HCT116 (cell line): ENCODE measurements around the gene DHX15. TPM values are rescaled to one million over a fixed set of nuclear protein-coding genes. Genes with fewer than 3 reads are reported as not detected.

Source experiments
- ATAC-seq: fragments of 200-7000 bp; cut with Tn5 transposase; 2 replicates; pipeline ENCODE4 v1.9.1; 2020; ENCODE audit warnings: mild to moderate bottlenecking, moderate library complexity
- BruUV-seq: library from RNA; stranded (reverse); fragments of 400-500 nt; replicated peaks from 2 replicates; lab custom pipeline; 2021; lab: Mats Ljungman, UMichigan
- CTCF ChIA-PET: fragments of 300-600 bp; sonication (Branson Sonifier 250); formaldehyde crosslinking; loops from one replicate; lab custom pipeline; 2021; ENCODE audit warnings: antibody characterized with exemption; lab: Charles Lee
- POLR2A ChIA-PET: fragments of 300-600, 350-600 bp; sonication (Branson Sonifier 250); formaldehyde crosslinking; loops from one replicate; lab custom pipeline; 2021; ENCODE audit warnings: antibody characterized with exemption; lab: Charles Lee
- RAD21 ChIA-PET, 2 experiments: fragments of 300-600 bp; sonication (Branson Sonifier 250); formaldehyde crosslinking; loops; one replicate each; lab custom pipeline; 2023; ENCODE audit warnings: low total read pairs in 2 of 2; ENCODE audit not compliant: uncharacterized antibody in 2 of 2, unreplicated experiment in 2 of 2, low non-redundant PET in 1 of 2; lab: Charles Lee
- DNase-seq: peaks from one replicate; pipeline ENCODE4 v3.0.0-alpha.2; 2010; ENCODE audit warnings: low read depth, low spot score
- H2AFZ ChIP-seq: fragments of 200-600 bp; shearing (Covaris generic), sonication (generic); 2 replicates; pipeline ENCODE4 v1.6.1; 2017; ENCODE audit warnings: low read depth, mixed run types, mixed read lengths, antibody characterized with exemption, low read length; ENCODE audit not compliant: poor library complexity, severe bottlenecking
- H3K27ac ChIP-seq: 2 replicates; pipeline ENCODE4 v1.5.1; 2012; ENCODE audit warnings: low read depth, low read length
- H3K27me3 ChIP-seq: fragments of 200-600 bp; sonication (generic); 2 replicates; pipeline ENCODE4 v1.6.1; 2016; ENCODE audit warnings: mixed run types, low read length, mixed read lengths; ENCODE audit not compliant: insufficient read depth
- H3K36me3 ChIP-seq, 2 experiments: fragments of 200-500 bp in 1 of 2; fragments of 200-600 bp in 1 of 2; sonication (Bioruptor generic) in 1 of 2; sonication (generic) in 1 of 2; 2 replicates each; pipeline versions ENCODE4 v1.5.1 to v1.6.1; 2014 to 2016; ENCODE audit warnings: low read length in 2 of 2, inconsistent platforms in 1 of 2, mixed read lengths in 1 of 2, mixed run types in 1 of 2; ENCODE audit not compliant: insufficient read depth in 2 of 2, control insufficient read depth in 1 of 2
- H3K4me1 ChIP-seq, 2 experiments: fragments of 200-600 bp in 1 of 2; sonication (generic) in 1 of 2; 2 replicates each; pipeline versions ENCODE4 v1.5.1 to v1.6.1; 2012 to 2017; ENCODE audit warnings: low read length in 2 of 2, inconsistent platforms in 1 of 2, mild to moderate bottlenecking in 1 of 2, mixed read lengths in 1 of 2, mixed run types in 1 of 2, moderate library complexity in 1 of 2; ENCODE audit not compliant: insufficient read depth in 2 of 2, control insufficient read depth in 1 of 2
- H3K4me2 ChIP-seq: fragments of 200-600 bp; sonication (generic); 2 replicates; pipeline ENCODE4 v1.6.1; 2017; ENCODE audit warnings: mixed run types, low read length, mixed read lengths
- H3K4me3 ChIP-seq, 2 experiments: fragments of 200-600 bp in 1 of 2; sonication (generic) in 1 of 2; replicated peaks in 1 of 2; 2 replicates each; pipeline ENCODE4 v1.5.1; 2011 to 2016; ENCODE audit warnings: low read length in 2 of 2, control low read depth in 1 of 2, low read depth in 1 of 2, mild to moderate bottlenecking in 1 of 2, mixed read lengths in 1 of 2, mixed run types in 1 of 2
- H3K79me2 ChIP-seq: fragments of 200-600 bp; sonication (generic); 2 replicates; pipeline ENCODE4 v1.6.1; 2017; ENCODE audit warnings: mild to moderate bottlenecking, mixed run types, low read length, moderate library complexity, mixed read lengths; ENCODE audit not compliant: insufficient read depth
- H3K9ac ChIP-seq: fragments of 200-600 bp; sonication (generic); 2 replicates; pipeline ENCODE4 v1.6.1; 2016; ENCODE audit warnings: low read length, mixed read lengths
- H3K9me2 ChIP-seq: fragments of 200-600 bp; sonication (generic), shearing (Covaris generic); 2 replicates; pipeline ENCODE4 v1.6.1; 2017; ENCODE audit warnings: mixed run types, mild to moderate bottlenecking, moderate library complexity; ENCODE audit not compliant: insufficient read depth
- H3K9me3 ChIP-seq, 2 experiments: fragments of 200-500 bp in 1 of 2; fragments of 200-600 bp in 1 of 2; sonication (Bioruptor generic) in 1 of 2; sonication (generic) in 1 of 2; 2 replicates each; pipeline ENCODE4 v1.6.1; 2014 to 2017; ENCODE audit warnings: low read length in 2 of 2, mixed read lengths in 2 of 2, inconsistent platforms in 1 of 2, low read depth in 1 of 2, mild to moderate bottlenecking in 1 of 2, mixed run types in 1 of 2, moderate library complexity in 1 of 2; ENCODE audit not compliant: control insufficient read depth in 1 of 2, insufficient read depth in 1 of 2
- H4K20me1 ChIP-seq: fragments of 200-600 bp; sonication (generic), shearing (Covaris generic); 2 replicates; pipeline ENCODE4 v1.6.1; 2017; ENCODE audit warnings: mixed run types, mild to moderate bottlenecking, moderate library complexity; ENCODE audit not compliant: insufficient read depth
- EGR1 ChIP-seq: IDR thresholded peaks from 2 replicates; pipeline ENCODE4 v1.6.1; 2012; ENCODE audit warnings: low read depth
- ELF1 ChIP-seq: IDR thresholded peaks from 2 replicates; pipeline ENCODE4 v1.6.1; 2012; ENCODE audit warnings: low read depth, borderline replicate concordance
- EZH2 ChIP-seq: fragments of 200-600 bp; sonication (generic); IDR thresholded peaks from 2 replicates; pipeline ENCODE4 v1.6.1; 2017; ENCODE audit warnings: antibody characterized with exemption, mixed run types
- JUND ChIP-seq: IDR thresholded peaks from 2 replicates; pipeline ENCODE4 v1.6.1; 2012
- POLR2A ChIP-seq: IDR thresholded peaks from 2 replicates; pipeline ENCODE4 v1.7.0; 2011; ENCODE audit warnings: borderline replicate concordance; ENCODE audit not compliant: insufficient read depth, insufficient read length; ENCODE audit errors: extremely low read depth
- POLR2AphosphoS5 ChIP-seq: IDR thresholded peaks from 2 replicates; pipeline ENCODE4 v1.6.1; 2011; ENCODE audit warnings: mild to moderate bottlenecking, low read depth, low read length, moderate library complexity
- SRF ChIP-seq: IDR thresholded peaks from 2 replicates; pipeline ENCODE4 v1.6.1; 2012; ENCODE audit warnings: low read depth
- intact Hi-C: fragments of 100-400 bp; cut with micrococcal nuclease; formaldehyde crosslinking; loops from 2 replicates; pipeline ENCODE4 v1.10.0; 2022
- total RNA-seq: library from RNA; stranded (reverse); gene quantifications from one replicate; pipeline ENCODE4 v1.2.1, GENCODE V29; 2021; ENCODE audit not compliant: unreplicated experiment
- TF ChIP-seq, protein P1 (sequence below), 3 experiments: fragments of 200-600 bp in 1 of 3; sonication (generic) in 1 of 3; IDR thresholded peaks in 2 of 3; conservative IDR thresholded peaks in 1 of 3; 2 replicates each; pipeline ENCODE4 v1.5.1; 2012 to 2017; ENCODE audit warnings: low read depth in 2 of 3, low read length in 2 of 3, antibody characterized with exemption in 1 of 3, borderline replicate concordance in 1 of 3, control low read depth in 1 of 3, mild to moderate bottlenecking in 1 of 3, mixed read lengths in 1 of 3, mixed run types in 1 of 3, moderate library complexity in 1 of 3; ENCODE audit not compliant: insufficient read depth in 1 of 3
- TF ChIP-seq, protein P2 (sequence below): IDR thresholded peaks from 2 replicates; pipeline ENCODE4 v1.6.1; 2012
- TF ChIP-seq, protein P3 (sequence below): IDR thresholded peaks from 2 replicates; pipeline ENCODE4 v1.6.1; 2012
- TF ChIP-seq, protein P4 (sequence below): IDR thresholded peaks from 2 replicates; pipeline ENCODE4 v1.6.1; 2011; ENCODE audit warnings: mild to moderate bottlenecking, low read length, moderate library complexity; ENCODE audit not compliant: insufficient replicate concordance; ENCODE audit errors: extremely low read depth
- TF ChIP-seq, protein P5 (sequence below): IDR thresholded peaks from 2 replicates; pipeline ENCODE4 v1.6.1; 2012; ENCODE audit warnings: low read depth

Gene DHX15
- total RNA-seq, 1 experiment from 2014 or later = 195 TPM

DNA sequence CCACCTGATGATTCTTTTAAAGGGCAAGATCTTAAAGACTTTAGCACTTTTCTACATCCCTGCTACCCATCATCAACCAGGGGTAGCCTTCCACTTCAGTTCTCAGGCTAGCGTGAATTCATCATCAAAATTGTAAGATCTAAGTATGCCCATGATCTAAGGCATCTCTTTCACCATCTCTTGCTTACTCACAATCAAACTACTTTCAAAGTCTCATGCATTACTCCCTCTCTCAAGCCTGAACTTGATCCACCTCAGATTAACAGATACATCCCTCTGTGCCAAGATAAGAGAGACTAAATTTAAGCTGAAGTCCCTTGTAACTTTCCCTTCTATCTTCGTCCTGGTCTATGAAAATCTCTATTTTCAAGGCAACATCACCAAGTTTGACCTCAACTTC is 62.8 kb downstream of the DHX15 start (continued):
- TF ChIP-seq, protein P1, sequence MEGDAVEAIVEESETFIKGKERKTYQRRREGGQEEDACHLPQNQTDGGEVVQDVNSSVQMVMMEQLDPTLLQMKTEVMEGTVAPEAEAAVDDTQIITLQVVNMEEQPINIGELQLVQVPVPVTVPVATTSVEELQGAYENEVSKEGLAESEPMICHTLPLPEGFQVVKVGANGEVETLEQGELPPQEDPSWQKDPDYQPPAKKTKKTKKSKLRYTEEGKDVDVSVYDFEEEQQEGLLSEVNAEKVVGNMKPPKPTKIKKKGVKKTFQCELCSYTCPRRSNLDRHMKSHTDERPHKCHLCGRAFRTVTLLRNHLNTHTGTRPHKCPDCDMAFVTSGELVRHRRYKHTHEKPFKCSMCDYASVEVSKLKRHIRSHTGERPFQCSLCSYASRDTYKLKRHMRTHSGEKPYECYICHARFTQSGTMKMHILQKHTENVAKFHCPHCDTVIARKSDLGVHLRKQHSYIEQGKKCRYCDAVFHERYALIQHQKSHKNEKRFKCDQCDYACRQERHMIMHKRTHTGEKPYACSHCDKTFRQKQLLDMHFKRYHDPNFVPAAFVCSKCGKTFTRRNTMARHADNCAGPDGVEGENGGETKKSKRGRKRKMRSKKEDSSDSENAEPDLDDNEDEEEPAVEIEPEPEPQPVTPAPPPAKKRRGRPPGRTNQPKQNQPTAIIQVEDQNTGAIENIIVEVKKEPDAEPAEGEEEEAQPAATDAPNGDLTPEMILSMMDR (IDR thresholded peaks at IDR 0.05 in 2 of 3, conservative IDR thresholded peaks at IDR 0.05 in 1 of 3; ENCODE audit: borderline replicate concordance in 1 of 3, insufficient read depth in 1 of 3, low read depth in 2 of 3, low read length in 2 of 3) = no peak
- TF ChIP-seq EGR1 (no peak), SRF (no peak)

DNA sequence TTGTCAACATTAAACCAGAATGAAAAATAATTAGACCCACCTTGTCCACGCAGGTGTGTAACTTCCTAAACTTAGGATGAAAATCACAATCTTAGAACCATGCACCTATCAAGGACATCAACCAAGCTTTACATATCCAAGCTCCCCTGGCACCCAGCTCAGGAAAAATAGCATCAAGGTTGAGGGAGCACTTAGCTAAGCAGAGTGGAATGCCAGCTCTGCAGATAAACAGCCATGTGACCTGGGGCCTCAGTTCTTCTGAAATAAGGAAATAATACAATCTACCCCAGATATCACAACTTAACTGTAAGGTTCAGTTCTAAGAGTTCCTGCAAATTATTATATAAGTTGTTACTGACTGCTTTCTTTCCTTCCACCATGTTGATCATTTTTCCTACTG is 64.7 kb downstream of the DHX15 start:
- BruUV-seq = no TSS peak
- DNase-seq = no peak
- RAD21 ChIA-PET = no interaction called here
- Histone ChIP-seq H3K27ac (no peak overlapping the region), H3K79me2 (peaks cover 80% of the 10 kb centered on the region), H3K4me2 (no peak overlapping the region), H3K4me1 (no peaks in the 10 kb centered on the region), H4K20me1 (peaks cover 37% of the 10 kb centered on the region; the same call in 1 of the 2 replicates), H3K9ac (no peak overlapping the region), H3K9me3 (no peaks in the 10 kb centered on the region), H3K27me3 (no peaks in the 10 kb centered on the region), H3K9me2 (no peaks in the 10 kb centered on the region), H2AFZ (no peak overlapping the region), H3K36me3 (peaks cover 5 to 29% of the 10 kb centered on the region in 2 experiments; a peak in 3 of 4 replicates), H3K4me3 (no peak overlapping the region)
- POLR2A ChIA-PET = no interaction called here
- intact Hi-C loops = no loop called here
- CTCF ChIA-PET = no interaction called here
- TF ChIP-seq, protein P2, sequence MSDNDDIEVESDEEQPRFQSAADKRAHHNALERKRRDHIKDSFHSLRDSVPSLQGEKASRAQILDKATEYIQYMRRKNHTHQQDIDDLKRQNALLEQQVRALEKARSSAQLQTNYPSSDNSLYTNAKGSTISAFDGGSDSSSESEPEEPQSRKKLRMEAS = no peak
- TF ChIP-seq, protein P3, sequence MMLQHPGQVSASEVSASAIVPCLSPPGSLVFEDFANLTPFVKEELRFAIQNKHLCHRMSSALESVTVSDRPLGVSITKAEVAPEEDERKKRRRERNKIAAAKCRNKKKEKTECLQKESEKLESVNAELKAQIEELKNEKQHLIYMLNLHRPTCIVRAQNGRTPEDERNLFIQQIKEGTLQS = no peak
- no peak for TF ChIP-seq POLR2A
- TF ChIP-seq, protein P1 (IDR thresholded peaks at IDR 0.05 in 2 of 3, conservative IDR thresholded peaks at IDR 0.05 in 1 of 3; ENCODE audit: borderline replicate concordance in 1 of 3, insufficient read depth in 1 of 3, low read depth in 2 of 3, low read length in 2 of 3) = no peak
- TF ChIP-seq, protein P4, sequence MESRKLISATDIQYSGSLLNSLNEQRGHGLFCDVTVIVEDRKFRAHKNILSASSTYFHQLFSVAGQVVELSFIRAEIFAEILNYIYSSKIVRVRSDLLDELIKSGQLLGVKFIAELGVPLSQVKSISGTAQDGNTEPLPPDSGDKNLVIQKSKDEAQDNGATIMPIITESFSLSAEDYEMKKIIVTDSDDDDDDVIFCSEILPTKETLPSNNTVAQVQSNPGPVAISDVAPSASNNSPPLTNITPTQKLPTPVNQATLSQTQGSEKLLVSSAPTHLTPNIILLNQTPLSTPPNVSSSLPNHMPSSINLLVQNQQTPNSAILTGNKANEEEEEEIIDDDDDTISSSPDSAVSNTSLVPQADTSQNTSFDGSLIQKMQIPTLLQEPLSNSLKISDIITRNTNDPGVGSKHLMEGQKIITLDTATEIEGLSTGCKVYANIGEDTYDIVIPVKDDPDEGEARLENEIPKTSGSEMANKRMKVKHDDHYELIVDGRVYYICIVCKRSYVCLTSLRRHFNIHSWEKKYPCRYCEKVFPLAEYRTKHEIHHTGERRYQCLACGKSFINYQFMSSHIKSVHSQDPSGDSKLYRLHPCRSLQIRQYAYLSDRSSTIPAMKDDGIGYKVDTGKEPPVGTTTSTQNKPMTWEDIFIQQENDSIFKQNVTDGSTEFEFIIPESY = no peak
- TF ChIP-seq, protein P5, sequence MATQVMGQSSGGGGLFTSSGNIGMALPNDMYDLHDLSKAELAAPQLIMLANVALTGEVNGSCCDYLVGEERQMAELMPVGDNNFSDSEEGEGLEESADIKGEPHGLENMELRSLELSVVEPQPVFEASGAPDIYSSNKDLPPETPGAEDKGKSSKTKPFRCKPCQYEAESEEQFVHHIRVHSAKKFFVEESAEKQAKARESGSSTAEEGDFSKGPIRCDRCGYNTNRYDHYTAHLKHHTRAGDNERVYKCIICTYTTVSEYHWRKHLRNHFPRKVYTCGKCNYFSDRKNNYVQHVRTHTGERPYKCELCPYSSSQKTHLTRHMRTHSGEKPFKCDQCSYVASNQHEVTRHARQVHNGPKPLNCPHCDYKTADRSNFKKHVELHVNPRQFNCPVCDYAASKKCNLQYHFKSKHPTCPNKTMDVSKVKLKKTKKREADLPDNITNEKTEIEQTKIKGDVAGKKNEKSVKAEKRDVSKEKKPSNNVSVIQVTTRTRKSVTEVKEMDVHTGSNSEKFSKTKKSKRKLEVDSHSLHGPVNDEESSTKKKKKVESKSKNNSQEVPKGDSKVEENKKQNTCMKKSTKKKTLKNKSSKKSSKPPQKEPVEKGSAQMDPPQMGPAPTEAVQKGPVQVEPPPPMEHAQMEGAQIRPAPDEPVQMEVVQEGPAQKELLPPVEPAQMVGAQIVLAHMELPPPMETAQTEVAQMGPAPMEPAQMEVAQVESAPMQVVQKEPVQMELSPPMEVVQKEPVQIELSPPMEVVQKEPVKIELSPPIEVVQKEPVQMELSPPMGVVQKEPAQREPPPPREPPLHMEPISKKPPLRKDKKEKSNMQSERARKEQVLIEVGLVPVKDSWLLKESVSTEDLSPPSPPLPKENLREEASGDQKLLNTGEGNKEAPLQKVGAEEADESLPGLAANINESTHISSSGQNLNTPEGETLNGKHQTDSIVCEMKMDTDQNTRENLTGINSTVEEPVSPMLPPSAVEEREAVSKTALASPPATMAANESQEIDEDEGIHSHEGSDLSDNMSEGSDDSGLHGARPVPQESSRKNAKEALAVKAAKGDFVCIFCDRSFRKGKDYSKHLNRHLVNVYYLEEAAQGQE = no peak
- no peak for TF ChIP-seq JUND
- no peak for TF ChIP-seq POLR2AphosphoS5
- no peak for TF ChIP-seq ELF1
- TF ChIP-seq EZH2 = no peak
- no peak for ATAC-seq
